GM10266 (cell line): ENCODE measurements around the gene A1CF.
"Not testable (repeated sequence)": the region's sequence is repeated elsewhere in the genome, so short reads cannot be mapped to it uniquely, and the experiment has no call there.

Source experiments
- DNase-seq: peaks from one replicate; pipeline ENCODE4 v3.0.0; 2012; ENCODE audit errors: extremely low spot score
- TF ChIP-seq, protein P1 (sequence below): IDR thresholded peaks from 2 replicates; pipeline ENCODE4 v1.5.1; 2012; ENCODE audit warnings: mild to moderate bottlenecking, low read depth; ENCODE audit not compliant: control insufficient read depth, insufficient read depth; ENCODE audit errors: missing control alignments

A1CF gene, protein sequence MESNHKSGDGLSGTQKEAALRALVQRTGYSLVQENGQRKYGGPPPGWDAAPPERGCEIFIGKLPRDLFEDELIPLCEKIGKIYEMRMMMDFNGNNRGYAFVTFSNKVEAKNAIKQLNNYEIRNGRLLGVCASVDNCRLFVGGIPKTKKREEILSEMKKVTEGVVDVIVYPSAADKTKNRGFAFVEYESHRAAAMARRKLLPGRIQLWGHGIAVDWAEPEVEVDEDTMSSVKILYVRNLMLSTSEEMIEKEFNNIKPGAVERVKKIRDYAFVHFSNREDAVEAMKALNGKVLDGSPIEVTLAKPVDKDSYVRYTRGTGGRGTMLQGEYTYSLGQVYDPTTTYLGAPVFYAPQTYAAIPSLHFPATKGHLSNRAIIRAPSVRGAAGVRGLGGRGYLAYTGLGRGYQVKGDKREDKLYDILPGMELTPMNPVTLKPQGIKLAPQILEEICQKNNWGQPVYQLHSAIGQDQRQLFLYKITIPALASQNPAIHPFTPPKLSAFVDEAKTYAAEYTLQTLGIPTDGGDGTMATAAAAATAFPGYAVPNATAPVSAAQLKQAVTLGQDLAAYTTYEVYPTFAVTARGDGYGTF

DNA sequence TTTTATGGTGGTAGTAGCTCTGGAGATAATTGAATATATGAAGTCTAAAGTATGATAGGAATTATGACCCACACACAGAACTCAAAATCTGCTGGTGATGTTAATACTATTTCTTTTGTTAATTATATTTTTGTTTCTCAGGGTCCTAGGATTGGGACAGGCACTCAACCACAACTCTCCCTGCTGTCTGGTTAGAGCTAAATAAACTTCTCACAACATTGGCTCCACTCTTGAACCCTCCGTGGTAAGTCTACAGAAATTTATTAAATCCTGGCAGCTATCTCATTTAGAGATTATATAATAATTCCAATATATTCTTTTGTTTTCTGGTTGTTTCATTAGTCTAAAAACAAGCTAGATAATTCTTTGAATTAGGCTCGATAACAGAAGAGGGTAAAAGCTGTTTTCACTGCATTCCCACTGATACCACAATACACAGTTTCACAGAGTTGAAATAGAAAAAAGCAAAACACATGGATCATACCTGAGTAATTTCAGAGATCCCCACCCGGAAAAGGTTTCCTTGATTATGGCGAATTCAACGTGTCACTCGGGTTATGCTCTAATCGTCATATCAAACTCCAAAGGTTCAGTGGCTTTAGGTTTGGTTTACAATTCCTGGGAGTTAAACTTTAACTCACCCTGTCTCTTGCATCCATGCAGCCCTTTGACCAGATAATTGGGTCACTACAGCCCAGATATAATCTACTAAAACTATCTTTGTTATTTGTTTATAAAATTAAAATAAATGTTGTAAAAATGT lies at the start of gene A1CF:
A1CF (minus strand) TSS at position 531 of the 763 bp plus-strand sequence. CDS start 25,687 bp downstream, outside the sequence.
- TF ChIP-seq, protein P1, sequence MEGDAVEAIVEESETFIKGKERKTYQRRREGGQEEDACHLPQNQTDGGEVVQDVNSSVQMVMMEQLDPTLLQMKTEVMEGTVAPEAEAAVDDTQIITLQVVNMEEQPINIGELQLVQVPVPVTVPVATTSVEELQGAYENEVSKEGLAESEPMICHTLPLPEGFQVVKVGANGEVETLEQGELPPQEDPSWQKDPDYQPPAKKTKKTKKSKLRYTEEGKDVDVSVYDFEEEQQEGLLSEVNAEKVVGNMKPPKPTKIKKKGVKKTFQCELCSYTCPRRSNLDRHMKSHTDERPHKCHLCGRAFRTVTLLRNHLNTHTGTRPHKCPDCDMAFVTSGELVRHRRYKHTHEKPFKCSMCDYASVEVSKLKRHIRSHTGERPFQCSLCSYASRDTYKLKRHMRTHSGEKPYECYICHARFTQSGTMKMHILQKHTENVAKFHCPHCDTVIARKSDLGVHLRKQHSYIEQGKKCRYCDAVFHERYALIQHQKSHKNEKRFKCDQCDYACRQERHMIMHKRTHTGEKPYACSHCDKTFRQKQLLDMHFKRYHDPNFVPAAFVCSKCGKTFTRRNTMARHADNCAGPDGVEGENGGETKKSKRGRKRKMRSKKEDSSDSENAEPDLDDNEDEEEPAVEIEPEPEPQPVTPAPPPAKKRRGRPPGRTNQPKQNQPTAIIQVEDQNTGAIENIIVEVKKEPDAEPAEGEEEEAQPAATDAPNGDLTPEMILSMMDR = no peak
- DNase-seq = no peak

DNA sequence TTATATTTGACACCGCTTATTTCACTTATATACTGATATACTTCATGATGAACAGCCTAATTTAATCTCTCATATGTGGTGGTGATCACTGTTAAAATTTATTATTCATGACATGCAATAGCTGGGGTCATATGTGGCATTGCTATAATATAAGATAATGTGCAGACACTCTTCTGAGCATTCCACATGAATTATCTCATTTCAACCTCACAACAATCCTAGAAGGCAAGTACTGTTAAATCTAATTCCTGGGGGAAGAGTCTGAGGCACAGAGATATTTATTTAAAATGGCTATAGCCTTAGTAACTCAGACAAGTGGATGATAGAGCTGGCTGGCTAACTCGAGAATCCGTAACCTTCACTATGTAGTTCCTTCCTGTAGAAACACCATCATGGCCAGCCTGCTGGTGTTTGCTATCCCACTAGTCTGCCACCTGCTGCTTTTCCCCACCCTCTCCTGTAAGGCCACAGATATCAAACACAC lies 46.6 kb upstream of the A1CF start:
- TF ChIP-seq, protein P1 = no peak
- DNase-seq = no peak

DNA sequence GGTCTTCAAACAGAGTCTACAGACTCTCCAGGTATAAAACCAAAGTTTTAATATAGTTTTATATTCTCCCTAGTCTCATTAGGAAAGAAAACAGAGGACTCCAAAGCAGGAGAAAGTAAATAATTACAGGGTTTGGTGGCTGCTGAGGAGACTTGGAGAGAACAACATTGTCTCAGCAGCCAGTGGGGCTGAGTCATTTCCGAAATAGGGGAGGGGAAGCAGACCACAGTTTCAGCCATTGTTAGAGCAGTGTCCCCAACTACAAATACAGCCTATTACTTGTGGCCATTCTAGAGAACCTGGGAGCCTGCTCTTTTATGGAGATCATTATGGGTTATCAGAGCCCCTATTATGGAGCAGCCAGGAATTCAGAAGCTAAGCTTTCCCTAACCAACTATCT lies 44.2 kb upstream of the A1CF start:
- no peak for DNase-seq
- TF ChIP-seq, protein P1 = no peak

DNA sequence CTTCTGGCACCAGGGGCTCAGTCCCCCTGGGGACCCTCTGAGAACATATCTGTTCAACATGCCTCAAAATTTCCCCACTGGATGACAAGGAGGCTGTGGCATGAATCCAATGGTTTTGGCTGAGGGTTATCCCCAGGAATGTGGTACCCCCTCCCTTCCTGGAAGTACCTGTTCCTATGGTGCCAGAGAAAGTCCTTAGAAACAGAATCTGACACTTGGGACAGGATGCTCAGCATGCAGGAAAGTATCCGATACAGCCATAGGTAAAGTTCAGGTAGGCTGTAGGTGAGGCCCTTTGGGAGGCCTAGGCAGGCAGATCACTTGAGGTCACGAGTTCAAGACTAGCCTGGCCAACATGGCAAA lies 42.7 kb upstream of the A1CF start:
- TF ChIP-seq, protein P1 = no peak
- no peak for DNase-seq

DNA sequence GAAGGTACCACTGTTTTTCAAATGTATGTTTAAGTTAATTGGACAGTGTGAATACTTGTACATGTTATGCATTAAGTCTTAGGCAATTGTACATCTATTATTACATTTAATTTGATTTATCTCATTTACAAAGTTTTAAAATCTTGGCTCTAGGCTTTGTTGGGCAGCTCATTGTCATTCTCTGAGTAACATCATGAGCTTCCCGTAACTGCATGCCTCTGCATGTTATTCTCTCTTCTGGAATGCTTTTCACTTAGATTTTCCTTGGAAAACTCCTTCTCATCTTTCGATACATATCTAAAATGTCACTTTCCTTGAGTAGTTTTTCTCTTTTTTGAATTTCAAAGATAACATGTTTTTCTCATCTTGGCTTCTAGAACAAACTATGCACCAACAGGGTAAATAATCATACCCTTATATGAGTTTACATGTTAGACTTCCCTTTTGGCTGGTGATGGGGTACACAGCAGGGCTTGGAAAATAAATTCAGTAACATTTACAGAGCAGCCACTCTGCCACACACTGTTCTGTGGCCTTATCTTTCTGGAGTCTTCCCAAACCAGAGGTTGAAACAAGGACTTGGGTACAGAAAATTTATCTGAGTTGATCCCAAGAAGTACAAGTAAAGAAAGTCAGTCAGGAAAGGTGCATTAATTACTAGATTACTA lies 42.2 kb upstream of the A1CF start:
- no peak for DNase-seq
- TF ChIP-seq, protein P1 = no peak

DNA sequence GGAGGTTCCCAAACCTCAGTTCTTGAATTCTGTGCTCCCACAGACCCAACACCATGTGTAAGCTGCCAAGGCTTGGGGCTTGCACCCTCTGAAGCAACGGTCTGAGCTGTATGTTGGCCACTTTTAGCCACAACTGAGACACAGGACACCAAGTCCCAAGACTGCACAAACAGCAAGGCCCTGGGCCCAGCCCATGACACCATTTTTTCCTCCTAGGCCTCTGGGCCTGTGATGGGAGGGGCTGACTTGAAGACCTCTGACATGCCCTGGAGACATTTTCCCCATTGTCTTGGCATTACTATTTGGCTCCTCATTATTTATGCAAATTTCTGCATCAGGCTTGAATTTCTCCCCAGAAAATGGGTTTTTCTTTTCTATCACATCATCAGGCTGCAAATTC lies 38.0 kb upstream of the A1CF start:
- not testable (repeated sequence) for DNase-seq

DNA sequence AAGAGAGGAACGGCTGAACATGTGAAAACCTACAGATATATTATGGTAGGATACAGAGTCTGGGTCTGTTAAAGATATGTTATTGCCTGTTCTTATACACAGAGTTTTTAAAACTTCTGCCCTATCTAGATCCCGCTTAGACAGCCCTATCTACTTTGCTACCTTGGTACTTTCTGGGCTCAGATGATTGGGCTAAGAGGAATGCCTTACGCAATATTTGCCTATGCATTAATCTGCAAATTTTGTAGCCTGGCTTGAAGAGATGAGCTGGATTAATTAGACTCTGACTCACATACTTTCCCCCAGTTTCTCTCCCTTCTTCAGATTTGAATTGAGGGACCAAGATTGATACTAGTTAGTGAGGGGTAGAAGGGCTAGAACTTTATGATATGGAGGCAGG lies 33.6 kb upstream of the A1CF start:
- TF ChIP-seq, protein P1 = no peak
- DNase-seq = no peak
